GM18505 (cell line): ENCODE measurements around the gene VEGFD.

Experiments used
- ATAC-seq: cut with Tn5 transposase; IDR thresholded peaks from one replicate; pipeline ENCODE4 v1.9.1; 2021; ENCODE audit not compliant: unreplicated experiment
- POLR2A ChIP-seq: IDR thresholded peaks from 4 replicates; pipeline ENCODE4 v1.6.1; 2011; ENCODE audit warnings: borderline replicate concordance; ENCODE audit not compliant: insufficient read depth, insufficient read length; ENCODE audit errors: extremely low read depth

VEGFD gene

DNA sequence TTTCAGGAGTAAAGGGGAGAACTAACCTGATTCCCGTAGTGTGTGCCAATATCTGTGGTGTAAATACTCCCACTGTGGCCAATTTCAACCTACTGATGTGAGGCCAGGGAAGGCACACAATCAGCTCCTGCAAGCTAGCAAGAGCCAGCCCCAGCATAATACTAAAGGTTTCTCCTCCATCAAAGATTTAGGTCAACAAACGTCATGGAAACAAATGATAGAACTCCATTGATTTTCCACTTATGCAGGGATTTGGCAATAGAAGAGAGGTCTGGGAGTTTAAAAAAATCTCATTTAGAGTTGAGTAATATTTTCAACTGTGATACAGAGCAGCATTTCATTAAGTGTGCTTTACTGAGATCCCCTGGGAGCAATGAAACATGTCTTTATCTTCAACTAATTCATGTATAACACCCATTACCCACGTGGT lies 15.8 kb upstream of the VEGFD start:
- no peak for TF ChIP-seq POLR2A

DNA sequence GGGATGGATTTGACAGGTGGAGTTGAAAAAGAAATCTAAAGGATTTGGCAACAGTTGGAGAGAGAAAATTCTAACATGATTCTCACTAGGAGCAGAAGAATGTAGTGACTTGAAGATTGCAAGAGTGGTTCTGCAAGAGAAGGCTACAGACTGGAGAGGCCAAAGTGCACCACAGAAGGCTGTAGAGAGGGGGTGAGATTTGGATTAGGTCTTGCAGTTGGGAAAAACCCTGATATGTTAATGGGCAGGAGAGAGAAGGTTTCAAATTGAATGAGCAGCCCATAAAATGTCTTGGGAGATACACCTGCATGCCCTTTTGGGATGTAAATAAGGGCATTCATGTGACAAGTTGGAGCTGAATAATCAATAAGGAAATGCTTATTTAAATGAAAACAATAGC lies 14.7 kb upstream of the VEGFD start:
- TF ChIP-seq POLR2A: no peak
- no peak for ATAC-seq

More for the DNA sequence above, 15.8 kb upstream of the VEGFD start:
- ATAC-seq: no peak

DNA sequence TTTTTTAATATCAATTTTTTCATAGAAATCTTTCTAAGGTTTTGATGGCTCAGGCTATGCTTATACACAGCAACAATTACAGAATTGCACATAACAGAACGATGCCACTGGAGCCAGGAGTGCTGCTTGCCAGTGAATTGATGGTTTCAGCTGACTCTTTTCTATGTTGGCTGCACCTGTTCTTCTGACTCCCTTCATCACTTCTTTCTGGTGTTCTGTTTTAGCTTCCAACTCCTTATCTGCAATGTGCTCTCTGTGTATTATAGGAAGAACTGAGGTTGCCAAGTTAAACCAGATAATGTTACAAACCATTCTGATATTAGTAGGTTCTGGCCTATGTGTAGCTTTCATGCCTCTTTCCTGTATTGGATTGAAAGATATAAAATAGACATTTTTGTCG lies 11.6 kb upstream of the VEGFD start:
- ATAC-seq: no peak
- no peak for TF ChIP-seq POLR2A

DNA sequence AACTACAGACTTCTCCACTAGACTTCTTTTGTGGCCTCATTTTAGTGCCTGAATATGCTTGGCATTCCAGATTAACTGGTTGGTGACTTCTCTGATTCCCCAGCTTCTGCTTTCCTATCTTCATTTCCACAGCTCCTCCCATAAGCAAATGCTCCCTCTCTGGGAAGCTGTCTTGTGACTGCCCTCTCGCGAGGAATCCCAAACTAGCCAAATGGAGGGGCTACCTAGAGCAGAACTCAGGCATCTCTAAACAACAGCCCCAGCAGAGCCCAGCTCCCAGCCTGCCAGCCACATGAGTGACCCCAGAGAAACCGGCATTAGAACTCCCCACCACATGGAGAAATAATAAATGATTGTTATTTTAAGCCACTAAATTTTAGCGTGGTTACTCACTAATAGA lies 7.6 kb upstream of the VEGFD start:
- ATAC-seq: no peak
- TF ChIP-seq POLR2A: no peak

DNA sequence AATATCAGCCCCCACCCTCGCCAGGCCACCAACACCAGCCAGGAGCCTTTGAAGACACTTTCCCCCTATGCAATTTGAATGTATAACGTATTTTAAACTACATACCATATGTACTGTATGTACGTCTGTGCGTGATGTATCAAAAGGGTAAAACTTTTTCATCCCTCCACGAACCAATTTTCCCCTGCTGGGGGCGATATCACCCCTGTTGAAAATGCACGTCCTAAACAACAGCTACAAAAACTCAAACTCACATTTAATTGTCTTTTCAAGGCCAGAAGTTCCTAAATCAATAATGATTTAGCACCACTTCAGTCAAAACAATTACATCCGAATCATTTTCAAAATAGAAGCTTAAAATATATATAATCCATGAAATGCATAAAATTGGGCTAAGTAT lies 1.4 kb downstream of the VEGFD start:
- no peak for ATAC-seq
- no peak for TF ChIP-seq POLR2A

DNA sequence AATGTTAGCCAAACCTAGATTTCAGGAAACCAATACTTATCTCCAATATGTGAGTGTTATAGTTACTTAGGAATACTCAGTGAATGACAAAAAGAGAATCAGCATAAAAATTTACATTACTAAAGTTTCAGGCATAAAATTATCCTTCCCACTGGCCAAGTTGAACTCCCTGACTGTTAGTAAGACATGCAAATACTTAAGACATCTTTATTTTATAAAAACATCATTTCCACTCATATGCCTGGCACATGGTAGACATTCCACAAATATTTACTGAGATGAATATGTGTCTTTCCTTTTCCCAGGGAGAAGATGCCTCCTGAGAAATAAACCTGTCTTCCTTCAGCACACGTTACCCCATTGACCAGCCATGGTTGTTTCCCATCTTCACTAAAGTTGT lies 7.3 kb downstream of the VEGFD start:
- TF ChIP-seq POLR2A: no peak
- ATAC-seq: no peak

DNA sequence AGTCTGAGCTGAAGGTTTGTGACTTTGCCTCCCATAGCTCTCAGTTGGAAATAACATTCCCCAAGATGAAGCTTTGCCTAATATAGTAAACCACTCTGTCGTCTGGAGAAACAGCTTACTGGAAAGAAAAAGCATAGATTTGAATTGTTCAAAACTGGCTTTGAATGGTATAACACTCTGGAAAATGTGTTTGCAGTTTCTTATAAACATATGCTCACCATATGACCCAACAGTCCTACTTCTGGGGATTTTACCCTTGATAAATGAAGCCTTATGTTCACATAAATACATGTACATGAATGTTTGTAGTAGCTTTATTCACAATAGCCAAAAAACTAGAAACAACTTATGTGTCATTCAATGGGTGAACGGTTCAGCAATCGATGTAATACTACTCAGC lies 10.2 kb downstream of the VEGFD start:
- no peak for ATAC-seq
- TF ChIP-seq POLR2A: no peak

DNA sequence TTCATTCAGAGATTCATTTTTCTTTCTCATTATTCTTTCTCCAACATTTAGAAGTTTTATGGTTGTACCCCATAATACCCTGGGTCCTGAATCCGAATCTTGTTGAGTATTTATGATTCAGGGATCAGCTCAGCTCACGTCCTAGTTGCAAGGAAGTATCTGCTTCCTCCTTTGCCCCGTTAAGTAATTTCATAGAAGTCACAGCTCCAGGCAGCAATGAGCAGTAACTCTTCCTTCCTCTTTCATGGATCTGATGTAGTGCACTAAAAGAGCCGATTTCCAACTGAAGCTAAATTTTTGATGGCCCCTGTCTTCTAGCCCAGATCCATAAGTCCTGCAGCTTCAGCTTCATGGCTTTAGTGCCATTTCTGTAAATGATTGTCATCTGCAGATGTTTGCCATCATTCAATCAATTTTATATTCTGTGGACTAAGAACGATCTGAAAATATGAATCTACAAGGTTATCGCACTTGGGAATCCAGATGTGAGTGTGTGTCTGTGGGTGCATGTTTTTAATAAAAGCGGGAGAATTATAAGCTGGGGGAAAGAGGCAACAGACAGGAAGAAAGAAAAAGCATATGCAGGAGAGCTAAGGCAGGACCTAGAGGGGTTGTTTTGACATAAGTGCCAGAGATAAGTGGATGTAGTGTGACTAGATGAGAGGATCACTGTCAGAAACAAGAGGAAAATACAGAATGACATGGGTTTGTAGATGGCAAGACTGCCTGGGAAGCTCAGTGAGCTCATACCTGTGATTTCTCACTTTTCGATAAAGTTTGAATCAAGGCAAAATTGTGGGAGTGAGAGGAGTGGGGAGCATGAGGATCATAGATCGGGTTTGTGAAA lies 17.5 kb downstream of the VEGFD start:
- no peak for ATAC-seq
- no peak for TF ChIP-seq POLR2A

DNA sequence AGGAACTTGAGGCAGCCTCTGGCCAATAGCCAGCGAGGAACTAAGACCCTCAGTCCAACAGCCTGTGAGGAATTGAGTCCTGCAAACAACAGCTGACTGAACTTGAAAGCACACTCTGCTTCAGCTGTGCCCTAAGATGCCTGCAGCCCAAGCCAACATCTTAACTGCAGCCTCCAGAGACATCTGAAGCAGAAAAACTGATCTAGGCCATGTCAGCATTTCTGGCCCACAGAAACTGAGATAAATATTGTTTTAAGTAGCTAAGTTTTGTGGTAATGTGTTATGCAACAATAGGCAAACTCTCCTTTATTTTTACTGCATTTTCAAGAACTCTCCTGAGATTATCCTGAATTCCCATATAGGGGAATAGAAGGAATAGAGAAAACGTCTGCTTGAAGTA lies 24.5 kb downstream of the VEGFD start:
- ATAC-seq: no peak
- no peak for TF ChIP-seq POLR2A

DNA sequence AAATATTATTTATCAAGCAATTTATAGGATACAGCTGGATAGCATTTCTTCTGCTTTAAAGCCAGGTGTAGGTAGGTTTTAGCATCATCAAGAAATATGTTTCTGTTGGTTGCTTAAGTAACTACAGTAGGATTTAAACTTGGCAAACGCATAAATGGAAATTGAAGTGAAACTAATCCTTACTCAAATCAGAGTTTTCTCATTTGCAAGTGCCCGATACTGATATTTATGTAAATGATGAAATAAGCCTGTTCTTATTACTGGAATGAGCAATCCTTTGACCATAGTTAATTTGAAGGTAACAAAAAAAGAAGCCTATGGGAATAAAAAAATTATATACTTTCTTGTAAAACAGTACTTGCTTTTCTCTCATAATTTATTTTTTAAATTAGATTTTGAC lies 25.7 kb downstream of the VEGFD start:
- no peak for ATAC-seq
- TF ChIP-seq POLR2A: no peak

DNA sequence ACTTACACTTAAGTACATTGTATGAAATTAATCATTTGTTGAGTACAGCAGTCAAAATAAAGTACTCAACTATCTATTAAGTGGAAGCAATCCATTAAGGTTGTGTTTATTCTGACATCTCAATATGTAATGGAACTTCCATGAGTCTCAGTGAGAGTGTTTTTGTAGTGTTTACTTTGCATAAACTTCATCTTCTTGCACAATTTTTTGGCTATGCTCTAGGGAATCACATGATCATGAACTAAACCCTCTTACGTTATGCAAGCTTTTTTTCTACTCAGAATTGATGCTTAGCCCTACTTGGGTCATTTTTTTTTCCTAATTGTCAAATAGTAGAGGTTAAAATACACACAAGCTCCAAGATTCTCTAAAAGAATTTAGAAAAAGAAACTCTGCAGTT lies 27.8 kb downstream of the VEGFD start:
- ATAC-seq: no peak
- TF ChIP-seq POLR2A: no peak

DNA sequence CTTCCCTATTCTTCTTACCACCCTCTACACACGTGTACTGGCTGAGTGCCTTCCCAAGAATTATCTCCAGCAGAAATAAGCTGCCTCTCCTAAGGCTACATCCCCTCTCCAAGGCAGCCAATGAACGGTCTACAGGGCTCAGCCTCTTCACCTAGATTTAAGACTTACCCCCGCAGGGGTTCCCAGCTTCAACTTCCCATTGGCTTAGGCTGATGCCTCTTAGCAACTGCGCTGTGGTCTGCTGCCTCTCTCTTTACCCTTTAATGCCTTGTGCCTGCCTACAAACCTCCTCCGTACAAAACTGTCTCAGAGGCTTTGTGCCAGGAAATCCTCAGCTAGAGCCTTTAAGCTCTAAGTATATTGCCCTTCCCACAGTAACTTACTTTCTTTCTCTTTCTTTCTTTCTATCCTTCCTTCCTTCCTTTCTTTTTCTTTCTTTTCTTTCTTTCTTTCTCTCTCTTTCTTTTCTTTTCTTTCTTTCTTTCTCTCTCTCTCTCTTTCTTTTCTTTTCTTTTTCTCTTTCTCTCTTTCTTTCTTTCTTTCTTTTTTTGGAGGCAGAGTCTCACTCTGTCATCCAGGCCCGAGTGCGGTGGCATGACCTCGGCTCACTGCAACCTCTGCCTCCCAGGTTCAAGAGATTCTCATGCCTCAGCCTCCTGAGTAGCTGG lies 33.8 kb downstream of the VEGFD start:
- no peak for ATAC-seq
- TF ChIP-seq POLR2A: no peak

DNA sequence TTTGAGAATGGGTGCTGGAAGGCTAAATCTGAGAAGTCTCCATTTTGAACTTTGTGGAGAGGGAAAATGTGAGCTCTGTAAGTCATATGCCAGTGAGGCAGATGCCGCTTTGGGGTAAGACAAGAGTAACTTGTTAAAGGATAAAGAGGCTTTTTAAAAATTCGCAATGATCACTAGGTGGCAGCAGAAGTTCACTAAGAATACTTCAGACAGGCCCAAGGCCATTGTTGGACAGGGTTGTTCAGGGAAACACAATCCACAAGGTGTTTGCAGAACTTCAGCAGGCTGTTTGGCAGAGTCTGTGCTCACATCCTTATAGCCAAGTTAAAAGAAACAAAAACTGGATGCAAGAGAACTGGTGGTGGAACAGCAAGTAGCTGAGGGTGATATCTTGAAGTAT lies 35.2 kb downstream of the VEGFD start:
- no peak for TF ChIP-seq POLR2A
- ATAC-seq: peak; percentile 65

DNA sequence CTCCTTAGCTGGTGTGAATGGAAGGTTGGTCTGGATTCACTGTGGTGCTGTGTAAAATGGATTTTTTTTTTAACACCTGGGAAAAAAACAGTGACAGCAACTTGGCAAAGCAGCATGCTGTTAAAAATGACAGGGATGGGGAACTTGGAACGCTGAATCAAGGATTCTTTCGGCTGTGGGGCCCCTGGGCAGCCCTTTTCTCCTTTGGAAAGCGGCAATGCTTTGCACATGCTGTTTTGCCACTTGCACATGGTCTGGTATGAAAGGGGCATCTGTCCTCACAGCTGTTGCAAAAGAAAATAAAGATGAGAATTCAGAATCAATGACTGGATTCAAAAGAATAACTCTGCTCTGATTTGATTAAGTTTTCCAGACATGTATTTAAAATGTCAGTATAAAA lies 38.2 kb downstream of the VEGFD start:
- no peak for ATAC-seq
- TF ChIP-seq POLR2A: no peak
